LNCaP clone FGC (cell line): ENCODE results near the gene LSAMP.

Experiments used
- DNase-seq: peaks from one replicate; pipeline ENCODE4 v3.0.0-alpha.2; 2011; ENCODE audit warnings: low read depth
- H3K4me3 ChIP-seq: 2 replicates; pipeline ENCODE4 v1.5.1; 2011; ENCODE audit warnings: mild to moderate bottlenecking, low read depth, low read length, control low read depth
- CTCF ChIP-seq: IDR thresholded peaks from 2 replicates; pipeline ENCODE4 v1.5.1; 2012; ENCODE audit warnings: mild to moderate bottlenecking; ENCODE audit not compliant: control insufficient read depth, insufficient read depth; ENCODE audit errors: extremely low read depth

LSAMP gene

GRCh38 chr3:115861166-115861733, 584.0 kb downstream of the LSAMP start:
- H3K4me3 ChIP-seq = no peak overlapping the region
- TF ChIP-seq CTCF = no peak
- DNase-seq = no peak

GRCh38 chr3:115860766-115861165, 584.5 kb downstream of the LSAMP start:
- no peak overlapping the region for H3K4me3 ChIP-seq
- no peak for DNase-seq
- no peak for TF ChIP-seq CTCF

GRCh38 chr3:115859002-115859807, 586.1 kb downstream of the LSAMP start:
- no peak for DNase-seq

GRCh38 chr3:115857518-115858136, 587.7 kb downstream of the LSAMP start:
- no peak for DNase-seq
- no peak overlapping the region for H3K4me3 ChIP-seq
- TF ChIP-seq CTCF = no peak

More at GRCh38 chr3:115859002-115859807, 586.1 kb downstream of the LSAMP start:
- H3K4me3 ChIP-seq = no peak overlapping the region
- no peak for TF ChIP-seq CTCF

DNA sequence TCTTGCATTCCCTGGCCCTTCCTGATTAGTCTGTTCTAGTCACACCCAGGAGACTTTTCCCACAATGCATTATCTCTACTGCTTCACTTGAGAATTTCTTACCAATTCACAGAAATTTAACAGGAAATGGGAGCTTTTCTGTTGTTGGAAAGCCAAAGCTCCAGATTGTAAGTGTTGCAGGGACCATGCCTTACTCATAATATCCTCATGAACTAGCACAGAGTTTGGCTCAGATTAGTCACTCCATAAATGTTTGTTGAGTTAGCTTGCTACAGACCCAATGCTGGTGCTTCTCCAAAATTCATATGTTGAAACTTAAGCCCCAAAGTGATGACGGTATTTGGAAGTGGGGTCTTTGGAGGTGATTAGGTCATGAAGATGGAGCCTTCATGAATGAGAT, 589.4 kb downstream of the LSAMP start:
- no peak overlapping the region for H3K4me3 ChIP-seq
- TF ChIP-seq CTCF = no peak
- no peak for DNase-seq

DNA sequence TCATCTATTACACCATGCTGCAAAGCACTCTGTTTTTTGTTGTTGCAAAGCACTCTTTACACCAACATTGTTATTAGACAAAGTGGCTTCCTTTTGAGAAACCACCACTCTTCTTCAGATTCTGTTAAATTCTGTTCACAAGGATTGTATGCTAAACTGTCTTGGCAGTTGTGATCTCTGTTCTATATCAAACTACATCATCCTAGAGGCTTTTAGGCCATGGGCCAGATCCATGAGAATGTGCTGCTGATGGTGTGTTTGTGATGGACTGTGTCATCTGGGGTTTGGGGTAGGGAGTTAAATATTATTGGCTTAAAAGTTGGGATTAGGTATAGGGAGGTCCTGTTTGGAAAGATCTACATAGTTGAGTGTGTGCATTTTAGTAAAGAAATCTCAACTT, 592.2 kb downstream of the LSAMP start:
- no peak overlapping the region for H3K4me3 ChIP-seq
- no peak for TF ChIP-seq CTCF
- no peak for DNase-seq

DNA sequence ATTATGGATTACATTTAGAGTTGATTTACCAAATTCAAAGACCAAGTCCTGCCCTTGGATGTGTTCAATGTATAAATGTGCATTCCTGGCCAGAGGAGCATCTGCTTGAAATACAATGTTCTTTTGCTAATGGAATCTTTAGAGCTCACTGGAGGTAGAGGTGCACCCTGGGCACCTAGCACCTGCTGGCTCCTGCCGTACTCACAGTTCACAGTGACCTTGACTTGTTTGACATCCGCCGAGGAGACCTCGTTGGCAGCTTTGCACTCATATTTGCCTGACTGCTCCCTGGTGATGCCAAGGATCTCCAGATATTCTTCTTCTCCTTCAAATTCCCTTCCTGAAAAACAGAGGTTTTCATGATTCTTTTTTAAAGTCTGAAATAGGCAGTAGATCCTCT, 593.0 kb downstream of the LSAMP start:
- no peak for DNase-seq
- no peak overlapping the region for H3K4me3 ChIP-seq
- no peak for TF ChIP-seq CTCF
